ENCODE results near the gene YTHDF2. TPM values are rescaled to one million over a fixed set of nuclear protein-coding genes. Genes with fewer than 3 reads are reported as not detected.
A peak's percentile ranks its signal among the peaks of the same experiment; 100 is the strongest.
"Not testable (repeated sequence)": the region's sequence is repeated elsewhere in the genome, so short reads cannot be mapped to it uniquely, and the experiment has no call there.

Gene YTHDF2
- total and polyA plus RNA-seq, 5 experiments from 2014 or later, result 75.4 to 128 (median 117) TPM

- Mint-ChIP-seq H3K36me3 (peaks cover 0 to 45% (median 0%) of the 10 kb centered on the region in 3 donors), H3K27me3 (no peaks in the 10 kb centered on the region), H3K4me1 (peaks cover 18 to 45% (median 37%) of the 10 kb centered on the region in 4 donors), H3K27ac (no peak overlapping the region), H3K4me3 (no peak overlapping the region), H3K9me3 (no peaks in the 10 kb centered on the region)
- no peak for DNase-seq
- no peak for ATAC-seq
- POLR2A ChIA-PET, result interaction anchor here (0.7 kb wide), 1 partner anchor 98 kb away, joined by 3 read pairs; no protein-coding TSS in a partner anchor
Observed at GRCh38 chr1:28761189-28761588, 24.4 kb downstream of the YTHDF2 start.

- peaks cover 5 to 37% (median 27%) of the 10 kb centered on the region in 4 donors for H3K4me1 Mint-ChIP-seq
- no peaks in the 10 kb centered on the region for H3K9me3 Mint-ChIP-seq
- DNase-seq (no peak), ATAC-seq (no peak)
- peak overlapping the region in 5 of 10 donors; percentile 21 to 49 (median 41) for H3K27ac Mint-ChIP-seq
- H3K4me3 Mint-ChIP-seq, result peak overlapping the region in 1 of 10 donors; percentile 56
- peaks cover 0 to 66% (median 3%) of the 10 kb centered on the region in 3 donors for H3K36me3 Mint-ChIP-seq
- POLR2A ChIA-PET, result no interaction called here
- H3K27me3 Mint-ChIP-seq, result no peaks in the 10 kb centered on the region
Observed at GRCh38 chr1:28766532-28767183, 29.9 kb downstream of the YTHDF2 start.

GRCh38 chr1:28770601-28771165 is 33.9 kb downstream of the YTHDF2 start:
- Mint-ChIP-seq H3K4me1 (peaks cover 3 to 28% (median 19%) of the 10 kb centered on the region in 4 donors), H3K27ac (peak overlapping the region in 3 of 10 donors; percentile 28 to 89 (median 69)), H3K9me3 (no peaks in the 10 kb centered on the region), H3K36me3 (peaks cover 0 to 50% (median 3%) of the 10 kb centered on the region in 3 donors), H3K4me3 (no peak overlapping the region), H3K27me3 (no peaks in the 10 kb centered on the region)
- POLR2A ChIA-PET, result interaction anchor here (0.7 kb wide), 1 partner anchor 34 kb away, joined by 5 read pairs; no protein-coding TSS in a partner anchor
- ATAC-seq, result no peak
- no peak for DNase-seq

GRCh38 chr1:28771921-28772320 is 35.2 kb downstream of the YTHDF2 start:
- Mint-ChIP-seq H3K27ac (peak overlapping the region in 2 of 10 donors; percentile 7 to 14), H3K4me1 (peaks cover under 1 to 19% (median 10%) of the 10 kb centered on the region in 4 donors), H3K36me3 (peaks cover 0 to 38% (median 3%) of the 10 kb centered on the region in 3 donors)
- H3K27me3 Mint-ChIP-seq, ATAC-seq, H3K9me3 Mint-ChIP-seq, DNase-seq, H3K4me3 Mint-ChIP-seq, POLR2A ChIA-PET: not testable (repeated sequence)

- Mint-ChIP-seq H3K9me3 (no peaks in the 10 kb centered on the region), H3K27ac (peak overlapping the region in 4 of 10 donors; percentile 17 to 53 (median 36)), H3K4me1 (peaks cover 0 to 16% (median 9%) of the 10 kb centered on the region in 4 donors), H3K27me3 (no peaks in the 10 kb centered on the region), H3K36me3 (peaks cover 0 to 32% (median 3%) of the 10 kb centered on the region in 3 donors), H3K4me3 (peak overlapping the region in 1 of 10 donors; percentile 11)
- ATAC-seq (no peak), DNase-seq (no peak)
- POLR2A ChIA-PET, result no interaction called here
Observed at GRCh38 chr1:28773105-28773504, 36.4 kb downstream of the YTHDF2 start.

- Mint-ChIP-seq H3K4me3 (peak overlapping the region; percentile 76 to 89 (median 83)), H3K27ac (peak overlapping the region; percentile 64 to 94 (median 89)), H3K27me3 (no peaks in the 10 kb centered on the region), H3K9me3 (no peaks in the 10 kb centered on the region), H3K36me3 (peaks cover 0 to 10% (median 0%) of the 10 kb centered on the region in 3 donors), H3K4me1 (peaks cover 0 to 15% (median 7%) of the 10 kb centered on the region in 4 donors)
- DNase-seq (peak; percentile 55 to 82 (median 72)), ATAC-seq (peak; percentile 92 to 95)
- POLR2A ChIA-PET, result interaction anchor here (0.6 to 3.1 kb wide), 18 partner anchors 9 to 540 kb away, joined by 3 to 25 read pairs (median 4); partner anchors contain the start of genes ATP5IF1, GMEB1, RNU11 and TAF12
Observed at GRCh38 chr1:28775121-28775942, 38.6 kb downstream of the YTHDF2 start.

- POLR2A ChIA-PET, result interaction anchor here (0.7 to 3.1 kb wide), 5 partner anchors 8 to 151 kb away, joined by 4 to 25 read pairs (median 11); partner anchors contain the start of genes GMEB1 and YTHDF2
- Mint-ChIP-seq H3K4me1 (peaks cover 0 to 16% (median 7%) of the 10 kb centered on the region in 4 donors), H3K9me3 (no peaks in the 10 kb centered on the region), H3K4me3 (peak overlapping the region in 3 of 10 donors; percentile 80 to 89 (median 88)), H3K27ac (peak overlapping the region in 2 of 10 donors; percentile 20 to 94), H3K36me3 (peaks cover 0 to 5% (median 0%) of the 10 kb centered on the region in 3 donors), H3K27me3 (no peaks in the 10 kb centered on the region)
- DNase-seq, result no peak
- no peak for ATAC-seq
Observed at GRCh38 chr1:28776341-28776740, 39.6 kb downstream of the YTHDF2 start.

GRCh38 chr1:28778021-28778420 is 41.3 kb downstream of the YTHDF2 start:
- H3K4me3 Mint-ChIP-seq, result peak overlapping the region in 1 of 10 donors; percentile 30

GRCh38 chr1:28779751-28780408 is 43.1 kb downstream of the YTHDF2 start:
- Mint-ChIP-seq H3K27ac (peak overlapping the region in 1 of 10 donors; percentile 72), H3K4me3 (no peak overlapping the region), H3K27me3 (peaks cover 0 to 4% (median 0%) of the 10 kb centered on the region in 5 donors), H3K9me3 (no peaks in the 10 kb centered on the region), H3K4me1 (peaks cover under 1 to 13% (median 6%) of the 10 kb centered on the region in 4 donors), H3K36me3 (no peaks in the 10 kb centered on the region)
- DNase-seq (no peak), ATAC-seq (no peak)
- POLR2A ChIA-PET, result no interaction called here

More at GRCh38 chr1:28778021-28778420, 41.3 kb downstream of the YTHDF2 start:
- H3K4me1 Mint-ChIP-seq, result peaks cover 0 to 16% (median 8%) of the 10 kb centered on the region in 4 donors
- POLR2A ChIA-PET, result interaction anchor here (0.6 kb wide), 1 partner anchor 31 kb away, joined by 3 read pairs; no protein-coding TSS in a partner anchor
- DNase-seq (no peak), ATAC-seq (no peak)
- peak overlapping the region in 2 of 10 donors; percentile 19 to 28 for H3K27ac Mint-ChIP-seq
- H3K36me3 Mint-ChIP-seq, result no peaks in the 10 kb centered on the region
- no peaks in the 10 kb centered on the region for H3K9me3 Mint-ChIP-seq
- H3K27me3 Mint-ChIP-seq, result peaks cover 0 to 4% (median 0%) of the 10 kb centered on the region in 5 donors

- H3K9me3 Mint-ChIP-seq, result no peaks in the 10 kb centered on the region
- H3K27me3 Mint-ChIP-seq, result peaks cover 0 to 4% (median 0%) of the 10 kb centered on the region in 5 donors
- ATAC-seq, result no peak
- no peaks in the 10 kb centered on the region for H3K36me3 Mint-ChIP-seq
- H3K4me3 Mint-ChIP-seq, result no peak overlapping the region
- POLR2A ChIA-PET, result interaction anchor here (0.6 kb wide), 1 partner anchor 255 kb away, joined by 6 read pairs; no protein-coding TSS in a partner anchor
- DNase-seq, result no peak
- peak overlapping the region in 1 of 10 donors; percentile 33 for H3K27ac Mint-ChIP-seq
- H3K4me1 Mint-ChIP-seq, result peaks cover 5 to 8% (median 7%) of the 10 kb centered on the region in 4 donors
Observed at GRCh38 chr1:28781305-28781704, 44.6 kb downstream of the YTHDF2 start.

- H3K4me3 Mint-ChIP-seq, result peak overlapping the region in 1 of 10 donors; percentile 30
- H3K36me3 Mint-ChIP-seq, result no peaks in the 10 kb centered on the region
- peak overlapping the region in 1 of 10 donors; percentile 59 for H3K27ac Mint-ChIP-seq
- POLR2A ChIA-PET, result no interaction called here
- ATAC-seq (no peak), DNase-seq (no peak)
- peaks cover 0 to 4% (median 0%) of the 10 kb centered on the region in 5 donors for H3K27me3 Mint-ChIP-seq
- H3K4me1 Mint-ChIP-seq, result peaks cover 5 to 8% (median 7%) of the 10 kb centered on the region in 4 donors
- H3K9me3 Mint-ChIP-seq, result no peaks in the 10 kb centered on the region
Observed at GRCh38 chr1:28782011-28782410, 45.3 kb downstream of the YTHDF2 start.
